Right renal cortex interstitium (tissue), 3 donors: ENCODE measurements around the gene ITGA5. TPM values are rescaled to one million over a fixed set of nuclear protein-coding genes. Genes with fewer than 3 reads are reported as not detected.

Source experiments
- DNase-seq, 3 donors: peaks; one replicate each; pipeline ENCODE4 v3.0.0-alpha.2; 2013; ENCODE audit warnings: low read depth in 3 of 3, low spot score in 2 of 3
- polyA plus RNA-seq, 3 donors: library from polyadenylated mRNA; unstranded; fragments of 120-200 nt; gene quantifications; one replicate each; pipeline ENCODE4 v1.2.1, GENCODE V29; 2013; ENCODE audit not compliant: insufficient read length in 3 of 3

Gene ITGA5
- polyA plus RNA-seq, 3 donors = 38.1 to 40.6 (median 39.8) TPM

DNA sequence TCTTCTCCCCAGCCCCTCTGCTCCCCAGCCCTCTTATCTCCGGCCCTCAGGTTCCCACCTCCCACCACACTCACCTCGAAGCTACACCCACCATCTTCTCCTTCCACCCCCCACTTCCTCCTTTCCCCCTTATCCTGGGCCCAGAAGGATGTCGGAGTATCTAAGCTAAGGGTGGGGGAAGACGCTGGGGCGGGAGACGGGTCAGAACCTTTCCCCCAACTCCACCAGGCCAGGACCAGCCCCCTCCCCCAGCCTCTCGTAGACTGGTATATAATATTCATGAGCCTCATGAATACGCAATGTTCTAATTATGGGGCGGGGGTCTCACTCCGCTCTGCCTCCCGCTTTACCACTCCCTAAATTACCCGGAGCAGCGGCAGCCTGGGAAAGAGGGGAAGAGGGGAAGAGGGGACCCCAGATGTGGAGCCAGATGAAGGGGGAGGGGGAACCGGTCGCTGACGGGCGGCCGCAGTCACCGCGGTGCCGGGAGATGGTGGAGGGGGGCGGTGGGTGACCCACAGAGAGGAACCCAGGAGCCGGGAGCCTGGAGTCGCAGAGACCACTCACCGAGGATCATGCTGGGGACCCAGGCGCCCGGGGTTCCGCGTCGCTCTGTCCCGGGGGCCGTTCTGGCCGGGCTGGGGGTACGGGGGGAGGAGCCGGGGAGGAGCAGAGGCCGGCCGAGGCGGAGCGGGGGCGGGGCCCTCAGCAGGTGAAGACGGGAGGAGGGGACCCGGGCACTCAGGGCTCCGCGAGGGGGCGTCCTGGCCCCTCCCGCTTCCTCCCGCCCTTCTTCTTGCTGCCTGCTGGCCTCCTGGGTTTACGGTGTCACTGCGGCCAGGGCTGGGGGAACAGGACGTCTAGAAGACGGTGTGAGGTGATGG is 28.2 kb downstream of the ITGA5 start:
- DNase-seq = no peak

DNA sequence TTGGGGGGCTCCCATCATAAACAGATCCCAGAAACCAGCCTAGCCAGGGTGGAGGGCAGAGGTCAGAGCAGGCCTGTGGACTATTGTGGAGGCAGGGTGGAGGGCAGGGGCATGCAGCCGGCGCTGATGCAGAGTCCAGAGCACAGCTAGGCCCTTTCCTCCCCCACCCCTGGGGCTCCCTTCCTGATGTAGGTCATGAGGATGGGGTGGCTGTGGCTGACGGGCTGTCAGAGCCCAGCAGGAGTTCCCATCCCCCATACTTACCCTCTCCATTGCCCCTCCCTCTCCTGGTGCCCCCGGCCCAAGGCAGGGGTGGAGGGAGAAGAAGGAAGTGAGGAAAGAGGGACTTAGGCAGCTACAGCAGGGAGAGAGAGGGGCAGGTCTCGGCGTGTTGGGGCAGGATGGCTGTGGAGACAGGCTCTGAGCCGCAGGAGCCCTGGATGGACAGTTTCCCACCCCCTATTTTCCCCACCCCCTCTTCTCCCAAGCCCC is 28.8 kb downstream of the ITGA5 start:
- DNase-seq = no peak

DNA sequence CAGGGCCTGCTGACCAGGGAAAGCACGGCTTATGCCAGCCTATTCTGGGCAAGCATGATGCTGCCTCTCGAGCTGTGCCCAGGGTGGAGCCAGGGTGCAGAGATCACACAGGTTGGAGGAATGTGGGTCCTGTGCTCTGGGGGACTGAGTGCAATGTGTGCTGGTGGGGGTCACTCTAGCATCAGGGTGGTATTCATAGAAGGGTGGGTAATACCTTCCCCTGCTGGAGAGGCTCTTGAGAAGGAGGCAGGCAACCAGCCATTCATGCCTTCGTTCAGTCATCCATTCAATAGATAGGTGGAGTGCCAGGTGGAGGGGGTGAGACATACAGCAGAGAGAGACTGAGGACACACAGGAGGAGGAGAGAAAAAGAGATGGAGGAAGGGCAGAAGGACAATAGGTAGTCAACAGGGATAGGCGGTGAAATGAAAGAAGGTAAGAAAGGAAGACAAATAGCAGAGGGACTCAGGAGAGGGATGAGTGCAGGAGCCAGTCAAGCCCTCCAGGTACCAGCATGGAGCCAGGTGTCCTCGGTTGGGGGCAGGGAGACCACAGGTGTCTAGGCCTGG is 29.4 kb downstream of the ITGA5 start:
- DNase-seq = no peak

DNA sequence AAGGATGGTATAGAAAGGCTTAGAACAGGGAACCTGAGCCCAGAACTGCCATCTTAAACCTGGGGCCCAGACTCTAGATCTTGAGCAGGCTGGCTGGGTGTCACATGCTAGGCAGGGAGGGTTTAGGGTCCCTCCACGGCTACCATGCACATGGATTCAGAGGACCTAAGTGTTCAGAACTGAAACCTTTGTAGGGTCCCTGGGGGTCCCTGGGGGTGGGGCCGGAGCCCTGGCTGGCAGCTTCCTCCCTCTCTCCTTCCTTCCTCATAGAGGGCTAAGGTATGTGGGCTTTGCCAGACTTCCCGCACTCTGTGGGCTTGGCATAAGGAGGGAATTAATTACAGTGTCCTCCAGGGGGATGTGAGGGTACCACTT is 29.9 kb downstream of the ITGA5 start:
- no peak for DNase-seq

DNA sequence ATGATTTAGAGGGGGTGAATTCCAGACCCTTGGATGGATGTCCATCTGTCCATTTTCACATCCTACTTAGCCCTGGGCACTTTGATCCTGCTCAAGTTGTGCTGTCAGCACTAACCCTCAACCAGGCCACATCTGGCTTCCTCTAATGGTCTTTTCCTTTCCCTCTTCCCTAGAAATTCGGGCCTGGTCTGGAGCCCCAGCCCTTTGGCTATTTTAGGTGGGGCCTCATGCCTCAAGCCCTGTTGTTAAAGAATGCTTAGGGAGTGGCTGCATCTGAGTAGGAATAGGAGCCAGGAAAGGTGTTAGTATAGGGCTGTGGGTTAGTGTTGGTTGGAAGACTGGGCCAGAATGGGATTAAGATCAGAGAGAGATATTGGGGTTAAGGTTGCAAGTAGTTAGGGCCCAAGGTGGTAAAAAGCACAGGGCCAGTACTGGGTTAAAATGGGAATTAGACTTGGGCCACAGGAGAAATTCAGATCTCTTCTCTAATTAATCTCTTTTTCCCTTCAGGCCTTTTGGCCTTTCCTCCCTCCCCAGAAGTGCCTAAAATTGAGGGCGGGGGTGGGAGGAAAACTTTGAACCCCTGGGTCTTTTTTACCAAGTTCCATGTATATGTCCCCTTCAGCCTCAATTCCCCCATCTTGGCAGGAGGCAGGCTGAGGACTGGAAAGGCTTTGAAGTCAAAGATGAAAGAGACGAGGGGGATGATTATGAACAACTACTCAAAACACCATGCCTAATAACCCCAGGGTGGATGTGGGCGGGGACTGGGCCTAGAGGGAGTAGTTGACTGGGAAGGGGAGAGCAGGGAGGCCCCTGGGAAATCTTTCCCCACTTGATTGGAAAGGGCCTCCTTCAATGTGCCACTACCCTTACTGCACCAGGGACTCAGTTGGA is 30.6 kb downstream of the ITGA5 start:
- DNase-seq = no peak

DNA sequence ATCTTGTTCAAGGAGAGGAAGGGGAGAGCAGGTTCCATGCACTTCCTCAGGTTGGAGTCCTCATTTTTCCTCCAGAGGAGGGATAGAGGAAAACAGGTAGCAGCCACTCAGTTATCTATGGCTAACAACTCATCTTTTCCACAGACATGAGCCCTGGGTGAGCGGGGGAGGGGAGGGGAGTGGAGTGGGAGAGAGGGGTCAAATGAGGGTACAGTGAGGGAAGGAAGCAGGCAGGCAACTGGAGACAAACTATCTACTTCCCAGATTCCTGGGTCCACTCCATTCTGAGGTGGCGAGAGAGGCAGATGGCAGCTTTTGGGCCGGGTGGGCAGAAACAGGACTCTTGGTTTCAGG is 32.0 kb downstream of the ITGA5 start:
- no peak for DNase-seq

DNA sequence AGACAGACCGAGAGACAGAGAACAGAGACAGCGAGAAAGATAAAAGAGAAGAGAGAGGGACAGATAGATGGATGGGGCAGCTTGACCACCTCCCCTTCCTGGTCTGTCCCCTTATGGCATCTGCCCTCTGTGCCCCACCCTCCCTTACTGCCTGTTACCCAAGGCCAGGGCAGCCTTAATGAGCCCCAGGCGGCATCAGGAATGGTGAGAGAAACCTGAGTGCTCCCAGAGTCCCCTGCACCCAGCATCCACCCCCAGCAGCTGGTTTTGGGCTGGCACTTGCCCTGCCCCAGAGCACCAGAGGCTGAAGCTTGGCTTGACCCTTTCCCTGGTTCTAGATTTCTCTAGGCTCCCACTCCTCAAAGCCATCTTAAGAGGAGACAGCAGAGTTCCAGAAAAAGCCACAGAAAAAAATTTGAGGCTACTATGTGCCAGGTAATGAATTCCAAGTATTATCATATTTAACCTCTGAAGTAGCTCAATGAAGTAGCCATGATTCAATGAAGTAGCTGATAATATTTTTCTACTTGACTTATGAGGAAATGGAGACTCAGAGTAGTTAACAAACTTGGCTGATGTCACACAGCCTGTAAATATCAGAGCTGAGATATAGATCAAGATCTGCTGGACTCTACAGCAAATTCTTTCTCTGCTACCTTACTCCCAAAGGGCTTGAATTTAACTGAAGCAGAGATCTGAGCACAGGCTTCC is 32.5 kb downstream of the ITGA5 start:
- DNase-seq = no peak

DNA sequence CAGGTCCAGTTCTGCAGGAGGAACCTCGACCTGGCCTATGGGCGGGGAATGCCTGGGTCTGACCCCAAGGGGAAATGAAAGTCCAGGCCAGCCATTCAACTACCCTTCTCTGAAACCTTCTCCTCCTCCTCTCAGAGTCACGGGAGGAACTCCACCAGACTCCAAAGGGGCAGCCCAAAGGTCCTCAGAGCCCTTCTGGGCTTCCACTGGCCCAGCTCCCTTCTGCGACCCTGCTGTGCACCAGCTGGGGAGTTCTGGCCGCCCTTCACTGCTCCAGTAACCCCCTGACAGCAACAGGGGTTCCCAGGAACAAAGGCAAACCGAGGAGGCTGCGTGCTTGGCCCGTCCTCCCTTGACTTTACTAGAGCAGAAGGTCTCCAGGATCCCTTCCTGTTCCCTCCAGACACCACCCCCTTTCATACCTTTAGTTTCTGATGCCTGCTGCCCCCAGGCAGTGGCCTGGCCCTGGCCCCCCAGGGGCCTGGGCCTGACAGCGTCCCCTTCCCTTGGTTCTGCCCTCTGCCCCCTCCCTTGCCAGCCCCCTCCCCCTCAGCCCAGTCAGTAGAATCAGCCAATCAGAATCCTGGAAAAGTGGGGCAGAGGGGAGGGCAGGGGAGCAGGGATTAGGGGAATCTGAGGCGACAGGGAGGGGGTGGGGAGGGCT is 33.7 kb downstream of the ITGA5 start:
- no peak for DNase-seq

DNA sequence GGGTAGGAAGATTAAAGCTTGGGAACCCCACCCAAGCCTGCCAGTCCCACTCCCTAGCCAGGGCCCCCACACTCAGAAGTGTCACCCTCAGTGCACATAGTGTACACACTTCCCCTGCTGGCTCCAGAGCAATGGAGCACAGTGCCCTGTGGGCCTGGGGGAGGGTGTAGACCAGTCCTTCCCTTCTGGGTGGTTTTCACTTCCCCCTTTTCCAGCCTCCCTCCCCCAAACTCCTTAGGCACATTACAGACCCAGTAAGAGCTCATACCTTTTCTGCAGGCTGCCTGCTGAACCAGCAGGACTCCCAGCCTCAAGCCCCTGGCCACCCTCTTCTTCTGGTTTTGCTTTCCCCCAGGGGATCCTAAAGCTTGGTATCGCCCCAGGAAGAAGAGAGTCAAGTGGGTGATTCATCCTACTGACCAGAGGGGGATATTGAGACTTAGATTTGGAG is 34.5 kb downstream of the ITGA5 start, which contains the start of gene ZNF385A:
Gene ZNF385A, minus strand, starts transcription at position 143 of the 451 bp plus-strand sequence. CDS start 219 bp downstream, outside the sequence.
- no peak for DNase-seq

DNA sequence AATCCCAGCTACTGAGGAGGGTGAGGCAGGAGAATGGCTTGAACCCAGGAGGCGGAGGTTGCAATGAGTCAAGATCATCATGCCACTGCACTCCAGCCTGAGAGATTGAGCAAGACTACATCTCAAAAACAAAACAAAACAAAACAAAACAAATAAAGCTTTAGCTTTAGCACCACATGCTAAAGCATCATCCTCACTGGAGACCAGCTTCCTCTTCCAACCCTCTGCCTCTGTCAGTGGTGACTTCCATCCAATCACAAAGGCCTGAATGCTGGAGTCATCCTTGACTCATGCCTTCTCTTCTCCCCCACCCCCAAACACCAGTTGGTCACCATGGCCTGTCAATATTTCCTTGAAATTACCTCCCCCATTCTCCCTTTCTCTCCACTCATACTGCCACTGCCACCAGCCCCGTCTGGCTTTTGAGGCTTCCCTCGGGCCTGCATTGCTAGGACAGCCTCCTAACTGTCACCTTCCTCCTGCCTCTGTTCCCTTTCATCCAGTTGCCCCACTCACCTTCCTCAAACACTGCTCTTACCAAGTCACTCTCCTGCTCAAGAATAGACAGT is 35.9 kb downstream of the ITGA5 start:
- no peak for DNase-seq

DNA sequence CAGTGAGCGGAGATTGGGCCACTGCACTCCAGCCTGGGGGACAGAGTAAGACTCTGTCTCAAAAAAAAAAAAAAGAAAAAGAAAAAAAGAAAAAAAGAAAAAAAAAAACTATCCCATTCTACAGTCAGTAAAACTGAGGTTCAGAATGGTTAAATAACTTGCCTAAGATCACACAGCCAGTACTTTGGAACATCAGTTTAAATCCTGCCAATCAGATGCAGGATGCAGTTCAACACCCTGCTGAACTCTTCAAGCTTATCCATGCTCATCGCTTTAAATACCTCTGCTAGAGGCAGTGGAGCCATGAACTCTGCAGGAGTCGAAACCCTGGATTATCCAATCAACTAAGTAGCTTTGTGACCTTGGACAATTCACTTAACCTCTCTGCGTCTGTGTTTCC is 37.9 kb downstream of the ITGA5 start:
- no peak for DNase-seq

DNA sequence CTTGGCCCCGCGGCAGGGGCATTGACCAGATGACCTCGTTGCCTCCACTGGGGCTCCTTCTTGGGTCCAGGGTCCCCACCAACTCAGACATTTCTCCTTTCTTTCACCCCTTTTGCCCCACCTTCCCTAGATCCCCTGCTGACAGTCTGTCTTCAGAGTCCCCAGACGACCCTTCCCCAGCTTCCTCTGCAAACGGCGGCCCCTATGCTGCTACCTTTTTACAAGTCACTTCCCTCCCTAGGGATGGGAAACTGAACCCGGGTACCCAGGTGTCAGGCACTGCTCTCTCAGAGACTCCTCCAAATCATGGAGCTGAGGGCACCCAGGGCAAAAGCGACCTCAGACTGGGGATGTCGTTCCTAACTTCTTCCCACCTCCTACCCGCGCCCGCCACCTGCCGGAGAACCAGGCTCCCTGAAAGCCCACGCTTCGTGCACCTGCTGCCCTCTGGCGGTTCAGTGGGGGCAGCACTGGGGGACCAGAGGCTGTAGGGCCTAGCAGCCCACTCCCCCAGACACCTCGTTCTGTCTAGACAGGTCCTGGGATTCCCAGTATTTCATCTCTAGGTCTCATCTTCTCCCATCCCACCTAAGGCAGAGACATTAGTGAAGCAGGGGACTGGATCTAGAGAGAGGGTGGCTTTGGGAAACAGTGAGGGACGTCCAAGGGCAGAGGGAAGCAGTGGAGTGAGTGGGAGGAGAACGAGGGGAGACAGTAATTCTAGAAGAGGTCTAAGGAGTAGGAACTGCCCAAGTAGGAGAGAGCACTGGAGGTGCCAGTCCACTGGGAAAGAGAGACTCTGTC is 39.5 kb downstream of the ITGA5 start:
- DNase-seq = peak in 1 of 3 donors; percentile 83

DNA sequence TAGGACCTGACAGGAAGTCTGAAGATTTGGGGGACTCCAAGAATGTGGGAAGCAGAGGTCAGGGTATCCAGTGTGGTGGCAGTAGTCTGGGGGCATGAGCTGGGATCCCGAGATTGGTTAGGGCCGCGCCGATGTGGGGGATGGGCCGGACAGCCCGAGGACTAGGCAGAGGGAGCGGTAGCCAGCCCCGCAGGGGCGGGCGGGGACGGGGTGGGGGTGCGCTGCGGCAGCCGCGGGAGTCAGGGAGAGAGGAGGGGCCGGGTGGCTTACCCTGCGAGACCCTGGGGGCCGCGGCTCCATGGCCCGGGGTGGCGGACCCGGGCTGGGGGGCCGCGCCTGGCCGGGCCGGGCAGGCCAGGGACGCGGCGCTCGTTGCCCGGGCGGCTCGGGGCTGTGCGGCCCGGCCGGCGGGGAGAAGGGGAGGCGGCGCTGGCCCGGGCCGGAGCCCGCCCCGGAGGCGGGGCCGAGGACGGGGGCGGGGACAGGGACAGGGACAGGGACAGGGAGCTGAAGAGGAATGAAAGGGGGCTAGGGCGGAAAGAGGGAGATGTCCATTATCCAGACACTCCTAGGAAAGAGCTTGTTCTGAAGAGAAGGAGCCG is 40.2 kb downstream of the ITGA5 start:
- DNase-seq = no peak

DNA sequence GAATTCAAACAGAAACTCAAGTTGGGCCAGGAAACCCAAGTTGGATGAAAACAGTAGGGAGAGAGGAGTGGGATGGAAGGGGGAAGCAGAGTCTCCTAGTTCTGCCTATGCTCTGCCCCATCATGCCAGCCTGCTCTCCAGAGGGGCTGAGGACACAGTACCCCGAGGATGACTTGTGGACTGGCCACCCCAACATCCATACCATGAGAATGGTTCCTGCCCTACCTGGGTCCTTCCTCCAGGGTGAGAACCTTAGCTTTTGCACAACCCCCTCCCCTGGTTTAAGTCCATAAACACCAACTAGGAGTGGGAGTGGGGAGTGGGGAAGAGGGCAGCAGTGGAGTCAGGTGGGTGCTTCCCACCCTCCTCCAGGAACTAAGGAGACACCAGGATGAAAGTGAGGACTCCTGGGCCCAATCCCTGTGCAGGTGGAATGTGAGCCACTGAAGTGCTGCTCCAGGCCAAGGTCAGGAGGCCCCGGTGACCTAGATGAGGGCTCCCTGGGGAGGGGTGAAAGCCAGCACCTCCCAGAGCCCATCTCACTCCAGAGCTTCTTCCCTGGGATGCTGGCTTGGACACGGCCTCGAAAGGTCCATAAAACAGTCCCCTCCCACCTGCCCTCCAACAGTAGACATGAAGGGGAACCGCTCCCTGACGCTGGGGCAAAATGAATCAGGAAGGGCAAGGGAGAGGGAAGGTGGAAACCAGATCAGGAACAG is 41.1 kb downstream of the ITGA5 start:
- DNase-seq = no peak

DNA sequence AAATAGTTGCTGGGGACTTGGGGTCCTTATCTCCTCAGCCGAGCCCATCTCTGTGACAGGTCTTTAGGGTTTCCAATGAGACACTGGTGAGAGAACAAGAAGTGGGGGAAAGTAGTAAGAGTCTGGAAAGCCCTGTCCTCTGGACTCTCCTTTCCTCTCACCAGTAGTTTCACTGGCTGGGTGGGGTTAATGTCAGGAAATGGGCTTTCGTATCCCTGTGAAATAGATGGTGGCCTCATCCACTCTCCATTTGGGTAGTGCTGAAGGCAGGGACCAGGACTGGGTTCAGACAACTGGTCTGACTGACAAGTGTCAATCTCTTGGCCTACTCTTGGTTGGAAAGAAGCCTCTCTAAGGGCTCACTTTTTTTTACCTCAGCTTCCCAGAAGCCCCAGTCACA is 42.1 kb downstream of the ITGA5 start:
- no peak for DNase-seq

DNA sequence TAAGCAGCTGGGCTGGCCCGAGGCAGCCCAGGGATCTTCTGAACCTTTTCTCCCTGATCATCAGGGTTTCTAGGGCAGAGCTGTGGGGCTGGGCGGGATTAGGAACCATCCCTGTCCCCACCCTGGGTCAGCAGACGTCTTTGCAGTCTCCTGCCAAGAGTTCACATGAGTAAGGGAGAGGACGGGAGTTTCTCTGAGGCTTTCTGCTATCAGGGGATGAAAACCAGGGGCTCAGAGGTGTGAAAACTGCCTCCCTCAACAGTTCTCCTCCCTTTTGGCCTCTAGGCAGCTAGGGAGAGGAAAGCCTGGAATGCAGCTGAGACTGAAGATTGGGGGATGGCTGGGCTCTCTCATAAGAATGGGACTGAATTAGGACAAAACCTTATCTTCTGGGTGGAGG is 42.5 kb downstream of the ITGA5 start:
- DNase-seq = no peak

DNA sequence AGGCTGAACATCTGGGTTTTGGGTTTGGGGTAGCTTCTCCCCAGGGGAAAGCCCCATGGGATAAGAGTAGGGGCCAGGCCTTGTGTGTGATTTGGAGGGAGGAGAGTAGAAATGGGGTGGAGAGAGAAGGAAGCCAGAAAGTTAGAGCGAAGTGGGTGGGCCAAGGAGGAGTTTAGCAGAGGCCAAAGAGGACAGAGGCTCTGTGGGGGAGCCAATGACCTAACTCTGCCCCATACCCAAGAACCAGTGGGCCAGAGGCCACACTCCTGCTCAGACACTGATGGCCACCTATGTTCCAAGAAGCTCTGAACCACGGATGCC is 43.8 kb downstream of the ITGA5 start:
- no peak for DNase-seq
